SW480 (cell line): ENCODE measurements around the gene FSIP1.

Experiments used
- DNase-seq: peaks from one replicate; pipeline ENCODE4 v3.0.0-alpha.2; 2016; ENCODE audit warnings: low spot score

The FSIP1 gene

GRCh38 chr15:39684233-39684632, 98.4 kb downstream of the FSIP1 start:
- DNase-seq, result no peak

DNA sequence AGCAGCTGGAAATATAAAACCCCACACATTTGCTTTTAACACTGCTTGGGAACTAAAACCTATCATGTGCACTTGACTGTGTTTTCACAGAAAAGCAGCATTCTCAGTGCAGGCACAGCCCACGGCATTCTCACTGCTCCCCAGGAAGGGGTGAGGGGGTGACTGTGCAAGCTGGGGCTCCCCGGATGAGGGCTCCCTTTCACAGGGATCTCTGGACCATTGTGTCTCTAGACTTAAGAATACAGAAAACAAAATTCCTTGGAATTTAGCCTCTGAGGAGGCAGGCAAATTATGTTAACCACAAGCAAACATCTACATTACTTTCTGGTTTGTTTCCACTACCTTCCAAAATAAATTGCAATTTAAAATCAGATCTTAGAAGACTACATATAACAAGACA, 100.3 kb downstream of the FSIP1 start:
- DNase-seq, result no peak

- DNase-seq, result no peak
Measured at GRCh38 chr15:39680868-39681267, 101.8 kb downstream of the FSIP1 start.

DNA sequence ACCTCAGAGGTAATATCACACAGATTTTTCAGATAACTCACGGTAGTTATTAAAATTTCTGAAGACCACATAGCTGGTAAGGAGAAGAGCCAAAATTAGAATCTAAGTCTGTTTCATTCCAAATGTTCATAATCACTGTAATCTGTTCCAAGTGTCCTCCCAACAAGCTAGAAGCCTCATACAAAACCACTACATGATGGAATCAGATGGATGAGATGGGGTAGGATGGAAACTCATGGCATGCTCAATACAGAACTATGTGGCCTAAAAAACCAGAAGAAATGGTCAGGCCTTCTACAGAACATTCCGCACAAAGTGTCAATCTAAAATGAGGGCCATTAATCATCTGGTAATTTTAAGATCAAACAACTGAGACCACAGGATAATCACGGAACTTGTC, 110.0 kb downstream of the FSIP1 start:
- no peak for DNase-seq

DNA sequence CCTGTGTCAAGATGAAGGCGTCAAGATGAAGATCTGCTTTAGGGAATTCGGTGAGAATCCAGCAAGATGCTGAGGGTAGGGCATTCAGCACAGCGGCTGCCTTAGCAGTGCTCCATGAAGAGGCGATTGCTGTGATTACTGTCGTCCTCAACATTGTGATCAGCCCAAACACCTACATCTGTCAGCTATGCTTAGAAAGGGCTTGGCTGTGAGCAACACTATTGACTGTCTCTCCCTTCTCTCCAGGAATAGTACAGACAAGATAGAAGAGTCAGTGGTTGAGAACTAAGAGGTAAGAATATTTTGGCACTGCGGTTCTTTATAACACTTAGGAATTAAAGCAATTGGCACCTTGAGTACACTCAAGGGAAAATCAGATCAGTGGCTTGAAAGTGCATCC, 110.5 kb downstream of the FSIP1 start:
- DNase-seq, result no peak

- no peak for DNase-seq
Measured at GRCh38 chr15:39670687-39671086, 112.0 kb downstream of the FSIP1 start.

- no peak for DNase-seq
Measured at GRCh38 chr15:39669661-39670060, 113.0 kb downstream of the FSIP1 start.

DNA sequence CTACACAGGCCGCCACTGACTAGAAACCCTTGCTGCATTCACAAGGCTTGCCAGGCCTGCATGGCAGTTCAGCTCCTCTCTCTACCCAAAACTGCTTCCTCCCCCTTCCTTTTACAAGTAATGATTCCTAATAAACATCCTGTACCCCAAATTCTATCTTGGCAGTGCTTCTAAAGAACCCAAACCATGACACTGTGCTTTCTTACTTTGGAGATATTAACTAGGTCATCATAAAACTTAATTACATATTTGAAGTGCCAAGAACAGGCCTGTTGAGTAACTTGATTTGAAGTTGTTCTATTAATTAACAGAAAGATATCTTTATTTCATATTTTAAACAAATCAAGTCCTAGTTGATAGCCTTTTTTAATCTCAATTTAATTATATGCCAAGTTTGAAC, 113.4 kb downstream of the FSIP1 start:
- no peak for DNase-seq

GRCh38 chr15:39668457-39668856, 114.2 kb downstream of the FSIP1 start:
- DNase-seq, result no peak

GRCh38 chr15:39667382-39668127, 115.1 kb downstream of the FSIP1 start:
- DNase-seq, result no peak

DNA sequence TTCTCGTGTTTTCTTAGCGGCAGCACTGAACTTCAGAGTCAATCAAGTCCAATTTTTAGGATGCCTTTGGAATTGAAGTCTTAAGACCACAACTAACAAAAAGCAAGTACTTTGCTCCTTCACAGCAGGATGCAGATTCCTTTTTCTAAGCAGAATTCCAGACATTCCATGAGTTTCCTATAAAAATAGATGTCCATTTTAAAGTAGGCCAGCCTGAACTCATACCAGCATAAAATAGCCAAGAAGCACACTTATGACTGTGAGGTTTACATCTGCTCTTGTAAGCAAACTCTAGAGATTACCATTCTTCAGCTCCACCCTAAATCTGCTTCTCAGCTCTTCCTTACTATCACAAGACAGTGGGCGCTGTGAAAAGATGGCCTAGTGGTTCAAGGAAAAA, 116.0 kb downstream of the FSIP1 start:
- no peak for DNase-seq

DNA sequence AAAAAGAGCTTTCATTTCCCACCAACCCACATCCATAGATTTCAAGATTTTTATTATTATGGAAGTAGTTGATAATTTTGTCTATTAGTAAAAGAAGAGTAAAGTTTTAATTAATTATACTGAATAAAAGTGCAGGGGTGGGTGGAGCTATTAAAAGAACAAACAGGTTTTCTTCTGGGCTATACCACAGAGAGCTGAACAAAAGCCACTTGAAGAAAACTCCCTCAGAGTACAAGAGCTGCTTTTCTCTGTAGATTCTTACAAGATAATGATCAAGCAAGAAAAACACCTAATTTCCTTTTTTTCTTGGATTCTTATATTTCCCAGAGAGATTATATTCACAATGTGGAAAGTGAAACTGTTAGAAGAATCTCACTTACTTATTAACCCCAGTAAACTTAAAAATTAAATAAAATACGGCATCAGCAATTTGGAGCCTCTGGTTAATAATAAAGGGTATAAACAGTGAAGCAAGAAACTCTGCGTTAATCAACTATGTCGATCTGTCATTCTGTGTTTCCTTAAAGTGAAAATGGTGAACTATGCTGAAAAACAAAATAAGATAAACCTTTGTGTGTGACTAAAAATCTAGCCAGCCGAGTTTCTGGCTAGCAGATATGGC, 116.9 kb downstream of the FSIP1 start:
- no peak for DNase-seq

GRCh38 chr15:39663704-39664250, 118.9 kb downstream of the FSIP1 start:
- DNase-seq, result no peak

DNA sequence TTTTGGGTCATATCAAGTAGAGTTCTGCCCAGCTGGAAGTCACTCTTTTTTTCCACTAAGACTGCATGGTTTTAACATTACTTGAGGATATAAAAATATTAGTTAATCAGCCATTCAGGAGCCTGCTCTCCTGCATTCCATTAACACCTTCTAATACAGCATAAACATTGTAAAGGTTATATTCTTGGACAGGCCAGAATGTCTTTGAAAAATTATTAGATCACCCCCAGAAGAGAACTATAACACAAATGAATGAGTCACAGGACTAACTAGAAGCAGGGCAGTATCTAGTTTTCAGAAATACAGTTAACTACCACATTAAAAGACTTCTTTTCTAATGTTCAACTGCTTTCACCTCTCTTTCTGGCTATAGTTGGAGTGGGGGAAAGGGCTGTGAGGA, 120.9 kb downstream of the FSIP1 start:
- DNase-seq, result no peak

DNA sequence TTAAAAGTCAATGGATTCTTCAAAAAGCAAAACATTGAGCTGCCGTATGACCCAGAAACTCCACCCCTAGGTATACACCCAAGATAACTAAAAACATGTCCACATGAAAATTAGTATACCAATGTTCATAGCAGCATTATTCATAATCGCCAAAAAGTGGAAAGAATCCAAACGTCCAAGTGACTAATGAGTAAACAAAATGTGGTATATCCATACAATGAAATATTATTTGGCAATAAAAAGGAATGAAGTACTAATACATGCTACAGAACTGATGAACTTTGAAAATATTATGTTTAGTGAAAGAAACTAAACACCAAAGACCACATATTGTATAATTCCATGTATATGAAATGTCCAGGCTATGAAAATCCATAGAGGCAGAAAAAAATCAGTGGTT, 123.9 kb downstream of the FSIP1 start:
- DNase-seq, result no peak

- no peak for DNase-seq
Measured at GRCh38 chr15:39657668-39658067, 125.0 kb downstream of the FSIP1 start.

- no peak for DNase-seq
Measured at GRCh38 chr15:39657181-39657580, 125.5 kb downstream of the FSIP1 start.

DNA sequence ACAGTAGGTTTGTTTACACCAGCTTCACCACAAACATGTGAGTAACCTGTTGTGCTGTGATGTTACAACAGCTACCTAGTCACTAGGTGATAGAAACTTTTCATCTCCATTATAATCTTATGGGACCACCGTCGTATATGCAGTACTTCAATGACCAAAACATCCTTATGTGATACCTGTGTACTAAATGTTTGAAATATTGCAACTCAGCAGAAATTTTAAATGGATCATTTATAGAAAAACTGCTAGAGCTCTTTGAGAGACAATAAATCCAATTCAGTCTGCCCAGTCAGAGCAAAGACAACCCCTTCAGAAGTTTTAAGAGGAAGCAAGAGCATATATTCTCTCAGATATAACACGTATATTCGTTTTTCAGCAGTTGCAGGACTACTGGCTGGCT, 128.3 kb downstream of the FSIP1 start:
- DNase-seq, result no peak

DNA sequence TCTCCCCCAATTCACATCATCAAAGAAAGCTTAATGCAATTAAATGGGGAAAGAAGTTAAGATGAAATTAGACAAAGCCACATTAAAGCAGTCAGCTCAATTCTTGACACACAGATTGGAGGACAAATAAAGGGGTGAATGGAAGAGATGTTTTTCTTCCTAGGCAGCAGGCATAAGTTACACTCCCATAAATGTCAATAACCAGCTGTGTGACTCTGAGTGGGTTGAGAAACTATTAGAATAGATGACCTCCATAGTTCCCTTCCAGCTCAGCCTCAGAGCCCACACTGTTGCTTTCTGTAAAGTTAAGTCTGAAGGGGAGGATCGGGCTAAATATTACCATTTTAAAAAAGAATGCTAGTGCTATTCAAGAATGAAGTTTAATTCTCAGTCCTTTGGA, 130.8 kb downstream of the FSIP1 start:
- DNase-seq, result peak; percentile 6

GRCh38 chr15:39651295-39651694, 131.3 kb downstream of the FSIP1 start:
- no peak for DNase-seq

GRCh38 chr15:39649757-39650156, 132.9 kb downstream of the FSIP1 start:
- DNase-seq, result no peak

GRCh38 chr15:39646425-39646824, 136.2 kb downstream of the FSIP1 start:
- DNase-seq, result no peak

GRCh38 chr15:39645976-39646257, 136.7 kb downstream of the FSIP1 start:
- DNase-seq, result no peak
